ENCODE measurements around the gene PLS1. TPM values are rescaled to one million over a fixed set of nuclear protein-coding genes. Genes with fewer than 3 reads are reported as not detected.

The PLS1 gene
- total RNA-seq, 1 experiment from 2014 or later, result 6.4 TPM

- Histone ChIP-seq H3K4me1 (ENCODE audit: insufficient read depth, low read length, poor library complexity, severe bottlenecking) (no peaks in the 10 kb centered on the region), H3K4me3 (ENCODE audit: low read depth, low read length, poor library complexity, severe bottlenecking) (no peak overlapping the region), H3K27me3 (replicated peaks; ENCODE audit: insufficient read depth, low read depth, low read length, poor library complexity) (no peaks in the 10 kb centered on the region), H3K36me3 (ENCODE audit: insufficient read depth, low read length, poor library complexity, severe bottlenecking) (no peaks in the 10 kb centered on the region), H3K9me3 (ENCODE audit: low read depth, low read length, poor library complexity, severe bottlenecking) (no peaks in the 10 kb centered on the region), H3K27ac (ENCODE audit: low read depth, low read length, poor library complexity, severe bottlenecking) (no peak overlapping the region)
- TF ChIP-seq EZH2 (IDR thresholded peaks at IDR 0.05; ENCODE audit: borderline replicate concordance, low read depth, low read length, poor library complexity, severe bottlenecking) (no peak), CTCF (conservative IDR thresholded peaks at IDR 0.05; ENCODE audit: low read depth, low read length) (no peak)
- BruUV-seq (replicated peaks), result no TSS peak
- CTCF ChIA-PET, result no interaction called here
- POLR2A ChIA-PET (ENCODE audit: low non-redundant PET), result no interaction called here
- DNase-seq (ENCODE audit: low spot score), result no peak
- intact Hi-C loops (cut with micrococcal nuclease; ENCODE audit: unreplicated experiment), result no loop called here
Observed at GRCh38 chr3:142754494-142754893, 158.3 kb downstream of the PLS1 start.

Other genes starting within 250 kb of the PLS1 start
- gene XRN1, start 148.4 kb upstream of the PLS1 start, total RNA-seq (2021), result 26.7 and 32.1 TPM in 2 replicates
- gene ATR, start 17.7 kb upstream of the PLS1 start, total RNA-seq (2021), result 27.5 and 28.3 TPM in 2 replicates
- 0.88 and 1.3 TPM in 2 replicates for gene TRPC1, start 127.6 kb downstream of the PLS1 start, total RNA-seq (2021)

Data from A673 (cell line).